ENCODE measurements around the gene TOP2A. TPM values are rescaled to one million over a fixed set of nuclear protein-coding genes. Genes with fewer than 3 reads are reported as not detected.

The TOP2A gene
- total and polyA plus RNA-seq, 9 of the 15 experiments (the other 6 are each of a cell fraction or from before 2014, with no cell fraction given): 133 to 347 (median 259) TPM

- TF ChIP-seq SP1 (CRISPR knock-in tag; IDR thresholded peaks at IDR 0.05) (no peak), ZSCAN32 (CRISPR knock-in tag; IDR thresholded peaks at IDR 0.05) (no peak), GATAD2B (IDR thresholded peaks at IDR 0.05; ENCODE audit: borderline replicate concordance) (peak; percentile 34; the same call in 1 of the 2 replicates), ZZZ3 (IDR thresholded peaks at IDR 0.05) (peak; percentile 37; the same call in 1 of the 2 replicates), LARP7 (IDR thresholded peaks at IDR 0.05) (no peak), FOXP1 (CRISPR knock-in tag; IDR thresholded peaks at IDR 0.05) (no peak), PYGO2 (tag; IDR thresholded peaks at IDR 0.05) (no peak), C11orf30 (IDR thresholded peaks at IDR 0.05; ENCODE audit: low read depth) (no peak)
Measured at GRCh38 chr17:40354221-40355122, 63.2 kb downstream of the TOP2A start (continued).

DNA sequence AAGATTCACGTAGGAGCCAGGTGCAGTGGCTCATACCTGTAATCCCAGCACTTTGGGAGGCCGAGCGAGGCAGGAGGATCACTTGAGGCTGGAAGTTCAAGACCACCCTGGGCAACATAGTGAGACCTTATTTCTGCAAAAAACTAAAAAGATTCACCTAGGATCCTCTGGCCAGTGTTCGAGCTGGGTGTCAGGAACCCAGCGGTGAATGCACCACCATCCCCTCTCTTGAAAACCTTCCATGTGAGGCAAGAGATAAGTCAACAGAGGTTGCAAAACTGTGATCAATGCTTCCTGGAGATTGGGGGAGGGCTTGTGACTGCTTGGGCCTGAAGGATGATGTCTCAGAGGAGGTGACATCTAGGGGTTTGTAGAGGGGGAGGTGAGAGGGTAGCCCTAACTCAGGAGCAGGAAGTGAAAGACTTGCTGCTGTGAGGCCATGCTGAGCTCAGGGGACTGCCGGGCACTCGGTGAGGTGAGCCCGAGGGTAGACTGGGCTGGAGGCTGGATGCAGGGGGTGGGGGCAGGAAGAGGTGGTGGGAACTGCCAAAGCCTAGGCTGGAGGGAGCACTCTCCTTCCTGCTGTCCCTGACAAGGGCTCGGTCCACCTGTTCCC is 64.8 kb downstream of the TOP2A start:
- Histone ChIP-seq H3K4me3 (no peak overlapping the region), H3K4me1 (replicated peaks in 1 of 2; ENCODE audit: control insufficient read depth in 2 of 2, insufficient read depth in 2 of 2, low read length in 2 of 2) (peaks cover 6 to 64% of the 10 kb centered on the region in 2 experiments; a peak in 3 of 5 replicates), H3K9me3 (replicated peaks; ENCODE audit: control insufficient read depth, insufficient read depth, low read depth, low read length) (no peaks in the 10 kb centered on the region), H3K36me3 (ENCODE audit: control insufficient read depth, insufficient read depth, low read length) (peaks cover 65% of the 10 kb centered on the region; the same call in 2 of the 3 replicates), H3K27ac (ENCODE audit: extremely low read depth, low read depth, low read length) (no peak overlapping the region), H2AFZ (ENCODE audit: low read depth, low read length) (no peak overlapping the region), H4K20me1 (replicated peaks; ENCODE audit: control insufficient read depth, insufficient read depth, low read length) (0 out of 2 replicates have a peak, but pooled peaks cover 3% of the 10 kb centered on the region), H3K9me1 (ENCODE audit: control insufficient read depth, insufficient read depth, low read length) (no peaks in the 10 kb centered on the region), H3K79me2 (ENCODE audit: control insufficient read depth, insufficient read depth, low read length) (peaks cover 11% of the 10 kb centered on the region; the same call in 2 of the 3 replicates), H3K9ac (ENCODE audit: insufficient read depth in 1 of 2, low read depth in 2 of 2, low read length in 2 of 2) (no peak overlapping the region), H3K4me2 (ENCODE audit: insufficient read depth, low read length) (no peak overlapping the region), H3K27me3 (ENCODE audit: control insufficient read depth in 2 of 2, insufficient read depth in 2 of 2, low read length in 2 of 2) (no peaks in the 10 kb centered on the region)
- 49% methylated on average over 9 of the region's 9 CpGs for WGBS (ENCODE audit: insufficient coverage, low coverage, missing lambda C conversion rate)
- ChIA-PET POLR2A (interaction anchor here (0.7 to 1.2 kb wide), 2 partner anchors 22 to 46 kb away, joined by 4 read pairs; no protein-coding TSS in a partner anchor), CTCF (ENCODE audit: low intra/inter-chr PET ratio) (interaction anchor here (0.7 to 0.8 kb wide), 2 partner anchors 49 to 50 kb away, joined by 3 to 4 read pairs; no protein-coding TSS in a partner anchor)
- TSS peak; percentile 26 for BruUV-seq (replicated peaks)
- peak; percentile 91 for FAIRE-seq
- peak in 2 of 4 experiments; percentile 61 to 72 for DNase-seq (ENCODE audit: extremely low read depth in 1 of 4, low spot score in 3 of 4)
- in situ Hi-C loops (cut with MboI): loop anchor here (5.0 to 10.0 kb wide), 3 partner anchors 51 to 338 kb away; partner anchors contain the start of gene CSF3
- ATAC-seq: peak; percentile 18
- intact Hi-C loops (cut with micrococcal nuclease): loop anchor here (10.0 kb wide), 1 partner anchor 338 kb away; the partner anchor contains the start of gene CSF3
- TF ChIP-seq POLR2AphosphoS5 (IDR thresholded peaks at IDR 0.05; ENCODE audit: control insufficient read depth, insufficient read depth, low read depth, low read length) (no peak), NFE2L1 (tag; IDR thresholded peaks at IDR 0.05; ENCODE audit: borderline replicate concordance, low read depth) (no peak), ERF (CRISPR knock-in tag; IDR thresholded peaks at IDR 0.05) (no peak), ZFP30 (CRISPR knock-in tag; IDR thresholded peaks at IDR 0.05; ENCODE audit: borderline replicate concordance) (no peak), HNRNPL (IDR thresholded peaks at IDR 0.05; ENCODE audit: low read depth, low read length) (no peak), NR4A1 (CRISPR knock-in tag; IDR thresholded peaks at IDR 0.05) (no peak), NR4A1 (tag; IDR thresholded peaks at IDR 0.05) (no peak), POLR2A (conservative IDR thresholded peaks at IDR 0.05) (0 out of 2 replicates have a peak, but pooled peaks have one; percentile 27), ZNF511 (CRISPR knock-in tag; IDR thresholded peaks at IDR 0.05) (no peak), POLR3A (IDR thresholded peaks at IDR 0.05; ENCODE audit: borderline replicate concordance, extremely low read depth, insufficient read depth, insufficient read length) (no peak), ZNF699 (CRISPR knock-in tag; IDR thresholded peaks at IDR 0.05; ENCODE audit: insufficient replicate concordance) (no peak), KAT2B (IDR thresholded peaks at IDR 0.05; ENCODE audit: low read depth, low read length) (no peak), TCF7L2 (IDR thresholded peaks at IDR 0.05; ENCODE audit: low read depth, low read length) (no peak)
